NT2/D1 (cell line): ENCODE measurements around the gene CRYZ.

Experiments used
- SUZ12 ChIP-seq: IDR thresholded peaks from 2 replicates; pipeline ENCODE4 v1.6.1; 2011; ENCODE audit not compliant: insufficient read length, insufficient read depth; ENCODE audit errors: extremely low read depth
- YY1 ChIP-seq: IDR thresholded peaks from 2 replicates; pipeline ENCODE4 v1.6.1; 2011; ENCODE audit not compliant: insufficient read length, insufficient read depth

DNA sequence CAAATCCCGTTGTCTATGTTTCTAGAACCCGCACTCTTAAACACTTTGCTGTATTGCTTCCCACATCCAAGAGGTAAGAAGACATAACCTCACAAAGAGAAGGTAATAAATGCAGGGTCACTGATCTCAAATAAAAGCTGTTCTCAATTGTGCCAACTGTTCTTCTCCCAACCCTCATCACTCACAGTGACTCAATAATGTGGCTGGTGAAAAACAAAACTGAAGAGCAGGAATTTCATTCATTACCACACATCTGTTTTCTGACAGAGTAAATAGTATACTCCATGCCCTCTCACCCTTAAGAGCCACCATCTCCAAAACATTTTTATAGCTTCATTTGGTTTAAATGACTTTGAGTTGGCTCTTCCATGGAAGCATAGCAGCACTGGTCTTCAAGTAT, 53.0 kb downstream of the CRYZ start:
- TF ChIP-seq YY1 (no peak), SUZ12 (no peak)
